HEK293 (cell line): Measurements from ENCODE around the gene TGFB1.

Source experiments
- EGR2 ChIP-seq: fragments of 450-650 bp; formaldehyde crosslinking; IDR thresholded peaks from 2 replicates; pipeline ENCODE4 v1.5.1; 2016; ENCODE audit warnings: low read depth, missing biosample characterization, missing genetic modification characterization
- GLI2 ChIP-seq: fragments of 450-650 bp; formaldehyde crosslinking; IDR thresholded peaks from 2 replicates; pipeline ENCODE4; 2017; ENCODE audit warnings: missing biosample characterization, missing genetic modification characterization, low read depth, borderline replicate concordance
- KLF1 ChIP-seq: fragments of 450-650 bp; formaldehyde crosslinking; IDR thresholded peaks from 2 replicates; pipeline ENCODE4 v1.5.1; 2016; ENCODE audit warnings: missing biosample characterization, missing genetic modification characterization
- OSR2 ChIP-seq: fragments of 450-650 bp; formaldehyde crosslinking; IDR thresholded peaks from 2 replicates; pipeline ENCODE4 v1.5.1; 2016; ENCODE audit warnings: missing biosample characterization, missing genetic modification characterization
- PRDM10 ChIP-seq: fragments of 450-650 bp; formaldehyde crosslinking; IDR thresholded peaks from 2 replicates; pipeline ENCODE4 v1.5.1; 2016; ENCODE audit warnings: missing biosample characterization, missing genetic modification characterization
- PRDM4 ChIP-seq: fragments of 450-650 bp; formaldehyde crosslinking; IDR thresholded peaks from 2 replicates; pipeline ENCODE4 v1.5.1; 2017; ENCODE audit warnings: missing biosample characterization, missing genetic modification characterization
- PRDM6 ChIP-seq: fragments of 450-650 bp; formaldehyde crosslinking; IDR thresholded peaks from 2 replicates; pipeline ENCODE4 v1.5.1; 2017; ENCODE audit warnings: missing biosample characterization, missing genetic modification characterization
- SCRT1 ChIP-seq: fragments of 450-650 bp; formaldehyde crosslinking; IDR thresholded peaks from 2 replicates; pipeline ENCODE4 v1.5.1; 2016; ENCODE audit warnings: missing biosample characterization, missing genetic modification characterization, borderline replicate concordance
- SCRT2 ChIP-seq: fragments of 450-650 bp; formaldehyde crosslinking; IDR thresholded peaks from 2 replicates; pipeline ENCODE4 v1.5.1; 2016; ENCODE audit warnings: missing biosample characterization, missing genetic modification characterization
- SP7 ChIP-seq: fragments of 450-650 bp; formaldehyde crosslinking; IDR thresholded peaks from 2 replicates; pipeline ENCODE4 v1.5.1; 2016; ENCODE audit warnings: missing biosample characterization, missing genetic modification characterization
- TRIM28 ChIP-seq: IDR thresholded peaks from 2 replicates; pipeline ENCODE4 v1.6.1; 2011; ENCODE audit warnings: low read length, control low read depth, borderline replicate concordance
- WT1 ChIP-seq: fragments of 450-650 bp; formaldehyde crosslinking; IDR thresholded peaks from 2 replicates; pipeline ENCODE4 v1.5.1; 2016; ENCODE audit warnings: missing biosample characterization, missing genetic modification characterization
- ZBTB10 ChIP-seq: fragments of 450-650 bp; formaldehyde crosslinking; IDR thresholded peaks from 2 replicates; pipeline ENCODE4 v1.5.1; 2016; ENCODE audit warnings: missing biosample characterization, missing genetic modification characterization
- ZFHX2 ChIP-seq: fragments of 450-650 bp; formaldehyde crosslinking; conservative IDR thresholded peaks from 2 replicates; pipeline ENCODE4 v1.5.1; 2016; ENCODE audit warnings: missing biosample characterization, missing genetic modification characterization
- ZNF184 ChIP-seq: fragments of 450-650 bp; IDR thresholded peaks from 2 replicates; pipeline ENCODE4 v1.5.1; 2018; ENCODE audit warnings: missing biosample characterization, mild to moderate bottlenecking, missing genetic modification characterization
- ZNF302 ChIP-seq: fragments of 450-650 bp; formaldehyde crosslinking; IDR thresholded peaks from 2 replicates; pipeline ENCODE4 v1.5.1; 2016; ENCODE audit warnings: missing biosample characterization, missing genetic modification characterization, low read depth
- ZNF324 ChIP-seq: fragments of 450-650 bp; formaldehyde crosslinking; IDR thresholded peaks from 2 replicates; pipeline ENCODE4 v1.5.1; 2016; ENCODE audit warnings: missing biosample characterization, missing genetic modification characterization
- ZNF341 ChIP-seq: fragments of 450-650 bp; formaldehyde crosslinking; IDR thresholded peaks from 2 replicates; pipeline ENCODE4; 2016; ENCODE audit warnings: low read depth, missing biosample characterization, missing genetic modification characterization
- ZNF362 ChIP-seq: fragments of 450-650 bp; formaldehyde crosslinking; IDR thresholded peaks from 2 replicates; pipeline ENCODE4 v1.5.1; 2016; ENCODE audit warnings: missing biosample characterization, missing genetic modification characterization
- ZNF433 ChIP-seq: fragments of 450-650 bp; formaldehyde crosslinking; IDR thresholded peaks from 2 replicates; pipeline ENCODE4 v1.5.1; 2016; ENCODE audit warnings: missing biosample characterization, missing genetic modification characterization, low read depth
- ZNF488 ChIP-seq: fragments of 450-650 bp; formaldehyde crosslinking; IDR thresholded peaks from 2 replicates; pipeline ENCODE4 v1.5.1; 2016; ENCODE audit warnings: missing biosample characterization, missing genetic modification characterization
- ZNF521 ChIP-seq: fragments of 450-650 bp; formaldehyde crosslinking; IDR thresholded peaks from 2 replicates; pipeline ENCODE4 v1.5.1; 2017; ENCODE audit warnings: missing biosample characterization, mild to moderate bottlenecking, missing genetic modification characterization
- ZNF529 ChIP-seq: fragments of 450-650 bp; formaldehyde crosslinking; IDR thresholded peaks from 2 replicates; pipeline ENCODE4 v1.5.1; 2017; ENCODE audit warnings: missing genetic modification characterization, missing biosample characterization; ENCODE audit not compliant: insufficient replicate concordance
- ZNF549 ChIP-seq: fragments of 450-650 bp; IDR thresholded peaks from 2 replicates; pipeline ENCODE4 v1.5.1; 2018; ENCODE audit warnings: missing biosample characterization, missing genetic modification characterization, mild to moderate bottlenecking, inconsistent platforms, moderate library complexity
- ZNF580 ChIP-seq: fragments of 450-650 bp; formaldehyde crosslinking; IDR thresholded peaks from 2 replicates; pipeline ENCODE4 v1.5.1; 2016; ENCODE audit warnings: missing biosample characterization, missing genetic modification characterization
- ZNF629 ChIP-seq: fragments of 450-650 bp; formaldehyde crosslinking; IDR thresholded peaks from 2 replicates; pipeline ENCODE4 v1.5.1; 2017; ENCODE audit warnings: missing biosample characterization, missing genetic modification characterization
- ZNF645 ChIP-seq: fragments of 450-650 bp; formaldehyde crosslinking; IDR thresholded peaks from 2 replicates; pipeline ENCODE4; 2016; ENCODE audit warnings: missing biosample characterization, missing genetic modification characterization

TGFB1 gene

GRCh38 chr19:41373993-41374392, 20.3 kb upstream of the TGFB1 start (continued):
- TF ChIP-seq PRDM10 (tag by site-specific recombination) (peak; percentile 77), OSR2 (tag by site-specific recombination) (no peak), SCRT1 (no peak), KLF1 (tag by site-specific recombination) (no peak), TRIM28 (no peak), SCRT2 (tag by site-specific recombination) (no peak), GLI2 (no peak), ZNF488 (tag by site-specific recombination) (no peak), SP7 (tag by site-specific recombination) (peak; percentile 61), PRDM4 (tag by site-specific recombination) (peak; percentile 42; the same call in 1 of the 2 replicates), ZNF341 (no peak), WT1 (no peak), ZNF645 (tag by site-specific recombination) (no peak), EGR2 (no peak), ZNF433 (tag by site-specific recombination) (no peak), ZNF549 (tag by site-specific recombination) (no peak), ZNF302 (tag by site-specific recombination) (no peak), ZBTB10 (tag by site-specific recombination) (no peak; the same call in 1 of the 2 replicates), ZNF362 (tag by site-specific recombination) (no peak), ZNF580 (tag by site-specific recombination) (peak; percentile 69; the same call in 1 of the 2 replicates), ZFHX2 (tag by site-specific recombination) (no peak), ZNF184 (tag by site-specific recombination) (no peak), PRDM6 (tag by site-specific recombination) (no peak), ZNF629 (tag by site-specific recombination) (peak; percentile 72), ZNF529 (tag by site-specific recombination) (no peak), ZNF324 (tag by site-specific recombination) (no peak), ZNF521 (tag by site-specific recombination) (no peak)
